GM21423 (cell line): ENCODE data around the gene TECPR2.
"Not testable (repeated sequence)": the region's sequence is repeated elsewhere in the genome, so short reads cannot be mapped to it uniquely, and the experiment has no call there.

ENCODE experiments used
- ATAC-seq: cut with Tn5 transposase; IDR thresholded peaks from one replicate; pipeline ENCODE4 v1.9.1; 2021; ENCODE audit warnings: mild to moderate bottlenecking, moderate library complexity; ENCODE audit not compliant: unreplicated experiment

TECPR2 gene

DNA sequence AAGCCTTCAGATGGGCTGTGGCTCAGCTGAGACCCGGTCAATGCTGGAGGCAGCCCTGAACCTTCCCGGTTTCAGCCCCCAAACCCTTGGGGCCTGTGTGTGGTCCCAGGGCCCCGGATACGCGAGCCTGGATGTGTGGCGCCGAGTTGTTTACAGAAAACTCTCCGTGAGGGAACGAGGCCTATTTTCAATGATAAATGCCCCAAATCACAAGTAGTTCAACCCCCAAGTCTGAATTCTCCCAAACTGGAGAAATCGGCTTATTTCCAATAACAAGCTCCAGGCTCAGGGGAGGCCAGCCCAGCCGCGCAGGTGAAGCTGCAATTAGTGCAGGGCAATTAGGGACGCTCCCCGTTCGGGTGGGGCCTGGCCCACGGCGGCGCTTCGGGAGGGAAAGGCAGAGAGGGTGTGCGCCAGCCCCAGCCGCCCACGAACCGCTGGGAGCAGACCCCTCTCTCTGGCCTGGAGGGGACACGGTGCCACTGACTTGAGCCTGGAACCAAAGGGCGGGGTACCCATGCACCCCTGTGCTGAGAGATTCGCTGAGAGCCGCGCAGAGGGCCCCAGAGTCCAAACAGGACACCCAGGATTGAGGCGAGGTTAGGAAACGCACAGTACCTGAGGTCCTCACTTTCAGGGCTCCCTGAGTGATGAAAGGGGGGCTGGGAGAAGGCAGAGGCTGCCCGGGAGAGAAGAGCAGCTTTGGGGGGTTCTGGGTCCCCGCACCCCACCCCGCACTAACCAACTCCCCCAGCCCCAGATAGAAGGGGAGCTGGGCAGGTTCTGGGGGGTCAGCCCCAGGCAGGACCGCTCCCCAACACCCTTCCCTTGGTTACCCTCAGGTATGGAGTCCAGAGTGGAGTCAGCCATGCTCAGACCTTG is 161.1 kb downstream of the TECPR2 start:
- no peak for ATAC-seq

DNA sequence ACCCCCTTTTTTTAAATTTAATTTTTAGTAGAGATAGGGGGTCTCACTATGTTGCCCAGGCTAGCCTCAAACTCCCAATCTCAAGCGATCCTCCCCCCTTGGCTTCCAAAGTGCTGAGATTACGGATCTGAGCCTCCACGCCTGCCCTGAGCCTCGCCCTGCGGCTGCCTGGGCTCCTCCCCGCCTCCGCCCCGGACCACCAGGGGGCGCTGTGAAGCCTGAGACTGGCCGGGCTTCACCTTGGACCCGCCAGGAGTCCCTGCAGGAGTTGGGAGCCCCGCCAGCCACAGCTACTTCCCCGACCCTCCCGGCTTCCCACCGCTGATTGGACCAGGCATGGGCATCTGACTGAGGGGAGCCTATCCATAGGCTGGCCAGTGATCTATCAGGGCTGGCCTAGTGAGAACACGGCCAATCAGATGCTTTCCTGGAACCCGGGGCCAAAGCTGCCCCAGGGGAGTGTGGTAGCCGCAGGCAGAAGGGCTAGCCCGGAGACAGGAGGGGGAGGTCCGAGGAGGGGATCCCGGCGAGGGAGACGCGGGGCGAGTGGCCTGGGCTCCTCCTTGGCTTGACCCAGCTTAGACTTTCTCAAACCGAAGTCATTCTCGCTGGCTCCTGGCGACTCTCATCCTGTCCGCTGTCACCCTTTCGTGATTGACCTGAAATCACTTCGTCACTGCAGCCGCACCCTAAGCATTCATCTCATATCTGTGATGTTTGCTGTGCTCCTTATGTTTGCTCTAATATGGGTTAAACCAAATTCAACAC is 161.9 kb downstream of the TECPR2 start:
- ATAC-seq: peak; percentile 95

DNA sequence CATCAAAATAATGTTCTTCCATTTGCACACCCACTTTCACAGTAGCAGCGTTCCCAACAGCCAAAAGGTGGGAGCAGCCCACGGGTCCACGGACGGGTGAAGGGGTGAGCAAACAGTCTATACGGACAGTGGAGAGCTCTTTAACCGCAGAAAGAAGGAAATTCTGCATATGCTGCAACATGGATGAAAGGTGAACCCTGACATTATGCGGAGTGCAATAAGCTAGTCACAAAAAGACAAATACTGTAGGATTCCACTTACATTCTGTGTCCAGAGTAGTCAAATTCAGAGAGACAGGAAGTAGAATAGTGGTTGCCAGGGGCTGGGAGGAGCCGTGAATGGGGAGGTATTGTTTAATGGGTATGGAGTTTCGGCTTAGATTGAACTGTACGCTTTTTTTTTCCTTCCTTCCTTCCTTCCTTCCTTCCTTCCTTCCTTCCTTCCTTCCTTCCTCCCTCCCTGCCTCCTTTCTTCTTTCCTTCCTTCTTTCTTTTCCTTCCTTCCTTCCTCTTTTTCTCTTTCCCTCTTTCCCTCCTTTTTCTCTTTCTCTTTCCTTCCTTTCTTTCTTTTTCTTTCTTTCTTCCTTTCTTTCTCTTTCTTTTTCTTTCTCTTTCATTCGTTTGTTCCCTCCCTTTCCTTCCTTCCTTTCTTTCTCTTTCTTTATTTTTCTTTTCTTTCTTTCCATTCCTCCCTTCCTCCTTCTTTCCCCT is 162.6 kb downstream of the TECPR2 start:
- ATAC-seq: peak; percentile 8

DNA sequence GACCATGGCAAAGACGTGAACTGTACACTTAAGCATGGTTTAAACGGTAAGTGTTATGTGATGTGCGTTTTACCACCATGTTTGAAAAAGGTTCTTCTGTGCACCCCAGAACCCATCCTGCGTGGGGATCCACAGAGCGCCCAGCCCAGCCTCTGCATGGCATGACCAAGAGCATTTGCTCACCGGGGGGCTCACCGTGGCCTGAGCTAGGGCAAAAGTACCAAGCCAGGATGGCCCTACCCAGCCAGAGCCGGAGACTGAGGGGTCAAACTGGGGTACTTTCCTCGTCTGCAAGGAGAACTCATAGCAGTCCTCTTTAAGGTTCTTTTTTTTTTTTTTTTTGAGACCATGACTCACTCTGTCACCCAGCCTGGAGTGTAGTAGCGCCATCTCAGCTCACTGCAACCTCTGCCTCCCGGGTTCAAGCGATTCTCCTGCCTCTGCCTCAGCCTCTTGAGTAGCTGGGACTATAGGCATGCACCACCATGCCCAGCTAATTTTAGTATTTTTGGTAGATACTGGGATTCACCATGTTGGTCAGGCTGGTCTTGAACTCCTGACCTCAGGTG is 163.3 kb downstream of the TECPR2 start:
- no peak for ATAC-seq

DNA sequence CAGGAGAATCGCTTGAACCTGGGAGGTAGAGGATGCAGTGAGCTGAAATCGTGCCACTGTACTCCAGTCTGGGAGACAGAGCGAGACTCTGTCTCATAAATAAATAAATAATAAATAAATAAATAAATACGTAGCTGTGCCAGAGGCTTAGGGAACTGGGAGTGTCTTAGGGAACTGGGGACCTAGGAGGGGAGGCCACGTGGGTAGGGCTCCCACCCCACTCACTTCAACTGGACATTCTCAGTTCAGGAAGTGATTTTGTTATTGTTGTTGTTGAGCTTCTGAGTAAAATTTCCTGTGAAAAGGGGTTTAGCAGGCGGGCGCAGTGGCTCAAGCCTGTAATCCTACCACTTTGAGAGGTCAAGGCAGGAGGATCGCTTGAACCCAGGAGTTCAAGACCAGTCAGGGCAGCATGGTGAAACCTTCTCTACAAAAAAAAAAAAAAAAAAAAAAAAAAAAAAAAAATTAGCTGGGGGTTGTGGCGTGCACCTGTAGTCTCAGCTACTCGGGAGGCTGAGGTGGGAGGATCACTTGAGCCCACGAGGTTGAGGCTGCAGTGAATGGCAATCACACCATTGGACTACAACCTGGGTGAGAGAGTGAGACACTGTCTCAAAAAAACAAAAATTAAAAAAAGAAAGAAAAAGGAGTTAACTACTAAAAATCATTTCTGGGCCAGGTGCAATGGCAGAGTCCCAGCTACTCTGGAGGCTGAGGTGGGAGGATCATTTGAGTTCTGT is 165.9 kb downstream of the TECPR2 start:
- no peak for ATAC-seq

DNA sequence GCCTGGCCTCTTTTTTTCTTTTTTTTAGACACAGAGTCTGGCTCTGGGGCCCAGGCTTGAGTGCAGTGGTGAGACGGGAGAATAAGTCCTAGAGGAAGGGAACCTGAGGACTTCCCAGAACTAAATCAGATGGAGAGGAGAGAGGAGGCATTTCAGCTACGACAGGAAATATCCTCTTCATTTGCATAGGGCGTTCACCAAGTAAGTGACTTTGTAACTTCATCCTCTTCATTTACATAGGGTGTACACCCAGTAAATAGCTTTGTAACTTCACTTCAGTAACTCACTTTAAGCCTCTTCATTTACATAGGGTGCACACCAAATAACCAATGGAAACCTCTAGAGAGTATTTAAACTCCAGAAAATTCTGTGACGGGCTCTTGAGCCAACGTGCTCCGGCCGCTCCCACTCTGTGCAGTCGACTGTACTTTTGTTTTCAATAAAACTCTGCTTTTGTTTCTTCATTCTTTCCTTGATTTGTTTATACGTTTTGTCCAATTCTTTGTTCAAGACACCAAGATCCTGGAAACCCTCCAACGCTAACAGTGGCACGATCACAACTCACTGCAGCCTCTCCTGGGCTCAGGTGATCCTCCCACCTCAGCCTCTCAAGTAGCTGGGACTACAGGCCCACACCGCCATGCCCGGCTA is 168.2 kb downstream of the TECPR2 start:
- ATAC-seq: no peak

DNA sequence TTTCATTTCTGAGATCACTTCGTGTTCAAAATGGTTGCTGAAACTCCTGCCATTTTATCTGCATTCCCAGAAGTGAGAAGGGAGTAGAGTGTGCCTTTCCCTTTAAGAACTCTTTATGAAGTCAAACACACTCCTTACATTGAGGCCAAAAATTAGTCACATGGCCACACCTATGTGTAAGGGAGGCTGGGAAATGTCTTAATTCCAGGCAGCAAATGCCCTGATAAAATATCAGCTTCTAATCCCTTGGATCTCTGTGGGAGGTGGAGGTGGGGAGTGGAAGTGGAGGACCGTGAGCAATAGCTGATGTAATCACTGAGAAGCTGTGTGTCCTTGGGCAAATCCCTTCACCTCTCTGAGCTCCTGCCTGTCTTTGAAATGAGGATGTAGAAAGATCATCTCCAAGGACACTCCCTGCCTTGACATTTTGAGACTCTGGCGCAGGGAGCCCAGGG is 169.5 kb downstream of the TECPR2 start:
- ATAC-seq: no peak

DNA sequence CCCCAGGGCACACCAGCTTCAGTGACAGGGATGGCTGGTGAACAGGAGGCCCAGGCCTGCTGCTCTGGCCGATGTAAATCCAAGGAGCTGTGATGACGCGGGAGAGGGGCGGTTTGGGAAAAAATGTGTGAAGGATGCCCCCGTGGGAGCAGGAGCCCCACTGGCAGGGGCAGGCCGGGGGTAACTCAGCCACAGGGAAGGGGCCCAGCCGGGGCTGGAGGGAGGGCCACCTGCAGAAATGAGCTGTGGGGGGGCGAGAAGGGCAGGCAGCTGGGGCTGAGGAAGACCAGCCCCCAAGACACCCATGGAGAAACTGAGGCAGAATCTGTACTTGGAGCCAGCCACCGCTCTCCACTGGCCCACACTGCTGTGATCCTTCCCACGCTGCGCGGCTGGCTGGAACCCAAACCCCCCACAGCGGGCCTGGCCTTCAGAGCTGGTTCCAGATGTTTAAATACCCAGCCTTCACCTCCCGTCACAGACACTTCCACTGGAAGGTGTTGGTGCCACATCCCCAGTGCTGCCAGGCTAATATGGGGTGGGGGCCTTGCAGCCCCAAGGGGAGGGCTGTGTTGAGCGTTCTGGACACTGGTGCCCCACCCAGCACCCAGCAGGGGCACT is 175.3 kb downstream of the TECPR2 start:
- no peak for ATAC-seq

DNA sequence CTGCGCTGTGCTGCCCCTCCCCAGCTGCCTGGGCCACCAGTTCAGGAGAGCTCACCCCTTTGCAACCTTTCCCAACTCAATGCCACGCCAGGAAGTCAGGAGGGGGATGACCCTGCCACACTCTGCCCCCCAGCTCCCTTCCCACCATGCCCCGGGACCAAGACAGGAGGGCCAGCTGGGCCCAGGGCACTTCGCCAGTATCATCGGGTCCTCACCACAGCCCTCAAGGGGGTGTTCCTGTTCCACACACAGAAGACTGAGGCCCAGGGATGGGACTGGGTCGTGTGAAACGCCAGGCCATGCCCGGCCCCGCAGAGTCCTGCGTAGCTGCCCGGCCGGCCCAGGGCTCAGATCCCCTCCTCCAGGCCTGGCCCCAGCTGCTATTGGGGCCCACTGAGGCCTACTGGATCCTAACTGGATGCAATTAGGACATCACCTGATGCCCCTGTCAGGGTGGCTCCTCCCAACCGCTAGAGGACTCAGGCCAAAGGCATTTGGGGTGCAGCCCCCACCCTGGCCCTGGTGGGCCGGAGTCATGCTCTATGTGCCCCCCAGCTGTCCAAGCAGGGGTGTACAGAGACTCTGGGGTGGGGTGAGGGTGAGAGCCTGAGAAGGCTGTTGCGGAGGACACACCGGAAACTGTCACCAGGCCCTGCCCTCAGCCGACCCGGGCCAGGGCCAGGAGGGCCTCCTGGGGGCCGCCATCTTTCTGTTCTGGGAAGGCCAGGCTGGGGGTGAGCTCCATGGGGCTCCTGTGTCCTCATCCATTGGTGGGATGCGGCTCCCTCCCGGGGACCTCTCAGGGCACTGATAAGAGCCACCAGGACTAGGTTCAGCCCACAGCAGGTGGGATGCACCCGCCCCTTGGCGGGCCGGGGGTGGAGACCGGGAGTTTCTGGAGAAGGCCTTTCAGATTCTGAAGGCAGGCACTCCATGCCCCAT is 176.1 kb downstream of the TECPR2 start:
- ATAC-seq: no peak

DNA sequence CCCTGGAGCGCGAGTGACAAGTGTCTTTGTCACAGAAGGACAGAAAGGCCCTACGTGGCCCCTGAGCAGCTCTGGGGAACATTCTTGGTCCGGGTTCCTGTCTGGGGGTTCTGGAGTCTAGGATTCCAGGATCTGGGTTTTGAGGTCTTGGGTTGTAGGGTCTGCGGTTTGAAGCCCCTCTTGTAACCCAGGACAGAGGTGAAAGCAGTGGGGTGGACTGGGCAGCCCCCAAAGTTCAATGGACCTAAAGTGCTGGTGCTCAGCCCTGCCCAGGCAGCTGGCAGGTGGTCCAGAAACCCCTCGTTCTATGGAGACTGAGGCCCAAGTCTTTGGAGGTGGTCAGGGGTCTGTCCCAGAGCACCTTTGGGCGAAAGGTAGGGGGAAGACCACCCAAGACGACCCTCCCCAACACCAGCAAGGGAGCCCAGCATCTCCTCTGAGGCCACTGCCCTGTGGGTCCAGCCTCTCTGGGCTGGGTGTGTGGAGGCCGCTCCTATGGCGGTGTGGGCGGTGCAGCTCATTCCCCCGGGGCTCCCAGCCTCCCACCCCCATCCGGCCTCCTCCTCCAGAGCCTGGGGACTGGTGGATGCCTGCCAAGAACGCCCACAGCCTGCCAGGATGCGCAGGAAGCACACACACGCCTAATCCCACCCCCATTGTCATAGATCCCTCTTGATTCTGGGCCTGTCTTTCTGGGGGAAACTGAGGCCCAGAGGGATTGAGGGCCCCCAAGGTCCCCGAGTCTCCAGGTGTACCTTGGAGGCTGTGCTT is 177.0 kb downstream of the TECPR2 start:
- ATAC-seq: no peak

DNA sequence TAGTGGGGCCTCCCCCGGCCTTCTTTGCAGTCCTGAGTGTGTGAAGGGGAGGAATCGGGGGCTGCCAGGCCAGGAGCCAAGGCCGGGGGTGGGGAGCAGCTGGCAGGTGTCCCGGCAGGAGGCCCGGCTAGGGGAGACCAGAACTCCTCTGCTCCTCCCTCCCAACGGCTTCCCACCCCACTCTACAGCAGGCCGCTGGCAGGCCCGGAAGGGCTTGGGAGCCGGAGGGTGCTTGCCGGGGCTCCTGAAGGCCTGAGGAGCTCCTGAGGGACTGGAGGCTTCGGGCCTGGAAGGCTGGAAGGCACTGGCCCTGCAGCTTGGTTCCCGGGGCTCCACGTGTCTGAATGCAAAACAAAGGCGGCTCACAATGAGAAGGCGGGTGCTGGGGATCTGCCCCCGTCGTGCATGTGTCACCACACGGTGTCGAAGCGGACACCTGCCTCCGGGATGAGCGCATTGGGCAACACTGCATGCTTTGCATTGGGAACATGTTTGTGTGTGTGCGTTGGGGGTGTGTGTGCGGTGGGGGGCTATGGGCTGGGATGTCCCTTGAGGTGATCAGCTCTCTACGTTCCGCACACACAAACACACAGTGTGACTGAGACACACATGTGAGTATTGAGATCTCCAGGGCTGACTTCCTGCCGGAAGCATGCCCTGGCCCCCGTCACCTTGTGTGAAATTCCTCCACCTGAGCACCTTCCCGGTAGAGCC is 177.7 kb downstream of the TECPR2 start:
- no peak for ATAC-seq

DNA sequence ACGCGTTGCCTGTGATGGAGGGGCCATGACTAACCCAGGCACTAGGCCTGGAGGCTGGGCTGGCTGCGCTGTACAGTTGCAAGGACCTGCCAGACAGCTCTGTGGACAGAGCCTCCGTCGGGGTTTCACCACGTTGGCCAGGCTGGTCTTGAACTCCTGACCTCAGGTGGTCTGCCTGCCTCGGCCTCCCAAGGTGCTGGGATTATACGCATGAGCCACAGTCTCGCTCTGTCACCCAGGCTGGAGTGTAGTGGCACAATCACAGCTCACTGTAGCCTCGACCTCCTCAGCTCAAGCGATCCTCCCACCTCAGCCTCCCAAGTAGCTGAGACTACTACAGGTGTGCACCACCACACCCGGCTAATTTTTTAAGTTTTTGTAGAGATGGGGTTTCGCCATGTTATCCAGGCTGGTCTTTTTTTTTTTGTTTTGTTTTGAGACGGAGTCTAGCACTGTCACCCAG is 178.3 kb downstream of the TECPR2 start:
- ATAC-seq: not testable (repeated sequence)

DNA sequence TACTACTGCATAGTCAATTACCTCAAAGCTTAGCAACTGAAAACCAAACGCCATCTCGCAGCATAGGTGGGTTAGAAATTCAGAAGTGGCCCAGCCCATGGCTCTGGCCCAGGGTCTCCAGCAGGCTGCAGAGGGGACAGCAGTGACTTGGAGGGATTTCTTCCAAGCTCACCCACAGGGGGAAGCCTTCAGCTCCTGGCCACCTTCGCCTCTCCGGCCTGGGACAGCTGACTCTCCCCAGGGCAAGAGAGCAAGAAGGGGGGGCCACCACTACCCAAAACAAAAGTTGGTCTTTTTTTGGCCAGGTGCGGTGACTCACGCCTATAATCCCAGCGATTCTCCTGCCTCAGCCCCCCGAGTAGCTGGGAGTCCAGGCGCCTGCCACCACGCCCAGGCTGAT is 179.0 kb downstream of the TECPR2 start:
- no peak for ATAC-seq

DNA sequence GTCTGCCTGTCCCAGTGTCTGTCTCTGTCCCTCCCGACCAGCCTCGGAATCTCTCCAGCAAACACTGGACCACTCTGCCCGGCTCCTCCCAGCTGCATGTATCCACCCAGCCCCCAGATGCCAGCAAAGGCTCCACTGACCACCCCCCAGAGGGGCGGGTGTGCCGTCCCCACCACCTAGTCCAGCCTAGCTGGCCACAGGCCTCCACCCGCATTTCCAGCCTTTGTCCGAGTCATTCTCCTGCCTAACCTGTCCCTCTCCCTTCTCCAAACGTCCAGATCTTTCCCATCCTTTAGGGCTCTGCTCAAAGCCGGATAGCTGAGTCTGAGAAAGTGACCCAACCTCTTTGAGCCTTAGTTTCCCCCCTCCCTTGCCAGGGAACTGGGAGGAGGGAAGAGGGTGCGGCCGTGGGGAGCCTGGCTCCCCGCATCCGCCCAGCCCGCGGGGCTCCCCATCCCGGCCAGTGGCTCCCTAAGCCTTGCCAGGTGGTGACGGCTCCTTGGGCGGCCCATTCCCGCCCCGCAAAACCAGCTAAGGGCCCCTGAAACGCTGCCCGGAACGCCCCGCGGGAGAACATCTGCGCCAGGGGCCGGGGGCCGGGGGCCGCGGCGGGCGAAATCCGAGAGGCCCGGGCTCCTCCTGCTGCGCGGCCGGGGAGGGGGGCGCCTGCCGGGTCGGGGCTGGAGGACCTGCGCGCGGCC is 181.5 kb downstream of the TECPR2 start:
- ATAC-seq: no peak

DNA sequence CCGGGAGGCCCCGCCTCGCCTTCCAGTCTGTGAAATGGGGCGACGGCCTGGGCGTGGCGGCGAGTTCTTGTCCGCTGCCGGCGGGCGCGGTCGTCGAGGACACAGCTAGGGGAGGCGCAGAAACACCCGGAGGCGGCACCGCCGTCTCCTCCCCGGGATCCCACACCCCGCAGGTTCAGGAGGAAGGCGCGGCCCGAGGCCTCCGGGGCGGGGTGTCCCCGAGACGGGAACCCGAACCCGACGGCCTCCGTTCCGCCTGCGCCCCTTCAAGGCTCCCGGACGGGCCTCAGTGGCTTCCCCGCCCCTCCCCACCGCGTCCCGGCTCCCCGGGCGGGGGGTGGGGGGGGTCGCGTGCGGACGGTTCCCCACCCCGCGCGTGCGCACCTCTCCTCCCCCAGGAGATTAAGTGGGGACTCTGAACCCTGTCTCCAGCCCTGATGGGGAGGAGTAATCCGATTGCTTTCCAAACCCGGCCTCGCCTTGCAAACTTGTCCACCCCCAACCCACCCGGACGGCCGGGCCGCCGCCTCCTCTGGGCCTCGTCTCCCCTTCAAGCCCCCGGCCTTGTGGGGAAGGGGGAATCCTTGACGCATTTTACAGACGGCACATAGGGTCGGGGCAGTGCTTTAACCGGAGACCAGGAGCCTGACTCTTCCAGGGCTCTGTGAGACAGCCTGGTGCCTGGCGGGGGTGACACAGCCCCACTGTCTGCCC is 182.2 kb downstream of the TECPR2 start:
- no peak for ATAC-seq
